Measurements from ENCODE around the gene GATAD2B.
A peak's percentile ranks its signal among the peaks of the same experiment; 100 is the strongest.
"Not testable (repeated sequence)": the region's sequence is repeated elsewhere in the genome, so short reads cannot be mapped to it uniquely, and the experiment has no call there.

The GATAD2B gene

DNA sequence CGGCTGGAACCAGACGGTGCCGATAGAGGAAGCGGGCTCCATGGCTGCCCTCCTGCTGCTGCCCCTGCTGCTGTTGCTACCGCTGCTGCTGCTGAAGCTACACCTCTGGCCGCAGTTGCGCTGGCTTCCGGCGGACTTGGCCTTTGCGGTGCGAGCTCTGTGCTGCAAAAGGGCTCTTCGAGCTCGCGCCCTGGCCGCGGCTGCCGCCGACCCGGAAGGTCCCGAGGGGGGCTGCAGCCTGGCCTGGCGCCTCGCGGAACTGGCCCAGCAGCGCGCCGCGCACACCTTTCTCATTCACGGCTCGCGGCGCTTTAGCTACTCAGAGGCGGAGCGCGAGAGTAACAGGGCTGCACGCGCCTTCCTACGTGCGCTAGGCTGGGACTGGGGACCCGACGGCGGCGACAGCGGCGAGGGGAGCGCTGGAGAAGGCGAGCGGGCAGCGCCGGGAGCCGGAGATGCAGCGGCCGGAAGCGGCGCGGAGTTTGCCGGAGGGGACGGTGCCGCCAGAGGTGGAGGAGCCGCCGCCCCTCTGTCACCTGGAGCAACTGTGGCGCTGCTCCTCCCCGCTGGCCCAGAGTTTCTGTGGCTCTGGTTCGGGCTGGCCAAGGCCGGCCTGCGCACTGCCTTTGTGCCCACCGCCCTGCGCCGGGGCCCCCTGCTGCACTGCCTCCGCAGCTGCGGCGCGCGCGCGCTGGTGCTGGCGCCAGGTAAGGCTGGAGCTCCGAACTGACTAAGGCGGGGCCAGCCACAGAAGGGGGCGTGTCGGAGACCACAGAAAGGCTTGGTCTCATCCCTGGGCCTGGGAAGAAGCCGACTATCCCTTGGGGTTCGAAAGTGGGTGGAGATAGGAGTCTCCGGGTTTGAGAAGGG lies 147.1 kb downstream of the GATAD2B start:
- peak; percentile 59 for DNase-seq

GRCh38 chr1:153774780-153775457 lies 147.9 kb downstream of the GATAD2B start, which contains the start of gene SLC27A3:
TSS of gene SLC27A3 (plus strand) at chr1:153775407. CDS start at chr1:153775498, 91 bp downstream.
- DNase-seq = peak; percentile 17

- no peak for DNase-seq
Observed at GRCh38 chr1:153774026-153774595, 148.7 kb downstream of the GATAD2B start.

DNA sequence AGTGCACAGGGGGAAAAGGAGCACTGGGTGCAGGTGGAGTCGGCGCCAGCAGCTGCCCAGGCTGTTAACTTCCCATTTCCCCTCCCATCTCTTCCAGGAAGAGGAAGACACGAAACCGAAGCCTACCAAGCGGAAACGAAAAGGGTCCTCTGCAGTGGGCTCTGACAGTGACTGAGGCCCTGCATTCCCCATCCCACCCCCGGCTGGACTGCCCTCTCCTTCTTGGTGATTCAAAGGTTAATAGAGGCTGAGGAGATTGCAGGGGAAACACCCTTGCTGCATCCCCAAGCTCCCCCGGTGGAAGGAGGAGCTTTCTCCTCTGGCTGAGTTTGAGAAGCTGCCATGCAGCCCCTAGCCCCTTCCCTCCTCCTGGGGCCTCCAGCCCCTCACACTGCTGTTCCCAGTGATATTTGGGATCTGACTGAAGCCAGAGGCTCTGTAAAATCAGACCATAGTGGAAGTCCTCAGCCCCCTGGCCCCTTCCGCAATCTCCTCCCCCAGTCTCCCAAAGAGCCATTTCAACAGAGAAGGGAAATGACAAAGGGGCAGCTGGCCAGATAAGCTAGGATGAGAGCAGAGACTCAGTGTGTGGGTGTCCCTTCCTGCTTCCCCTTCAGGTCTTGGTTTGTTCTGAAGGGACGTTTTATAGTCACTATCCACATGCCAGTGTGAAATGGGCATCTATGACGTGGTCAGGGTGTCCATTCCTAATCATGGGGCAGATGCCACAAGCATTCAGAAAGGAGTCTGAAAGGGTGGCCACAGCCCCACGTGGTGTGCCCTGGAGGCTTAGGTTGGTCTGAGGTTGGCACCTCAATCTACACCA lies 149.5 kb downstream of the GATAD2B start:
- DNase-seq = no peak

GRCh38 chr1:153771841-153772593 lies 150.8 kb downstream of the GATAD2B start:
- DNase-seq = no peak

- no peak for DNase-seq
Observed at GRCh38 chr1:153771261-153771660, 151.5 kb downstream of the GATAD2B start.

GRCh38 chr1:153770797-153771196 lies 152.0 kb downstream of the GATAD2B start:
- DNase-seq = no peak

GRCh38 chr1:153769221-153769620 lies 153.6 kb downstream of the GATAD2B start:
- DNase-seq = no peak

DNA sequence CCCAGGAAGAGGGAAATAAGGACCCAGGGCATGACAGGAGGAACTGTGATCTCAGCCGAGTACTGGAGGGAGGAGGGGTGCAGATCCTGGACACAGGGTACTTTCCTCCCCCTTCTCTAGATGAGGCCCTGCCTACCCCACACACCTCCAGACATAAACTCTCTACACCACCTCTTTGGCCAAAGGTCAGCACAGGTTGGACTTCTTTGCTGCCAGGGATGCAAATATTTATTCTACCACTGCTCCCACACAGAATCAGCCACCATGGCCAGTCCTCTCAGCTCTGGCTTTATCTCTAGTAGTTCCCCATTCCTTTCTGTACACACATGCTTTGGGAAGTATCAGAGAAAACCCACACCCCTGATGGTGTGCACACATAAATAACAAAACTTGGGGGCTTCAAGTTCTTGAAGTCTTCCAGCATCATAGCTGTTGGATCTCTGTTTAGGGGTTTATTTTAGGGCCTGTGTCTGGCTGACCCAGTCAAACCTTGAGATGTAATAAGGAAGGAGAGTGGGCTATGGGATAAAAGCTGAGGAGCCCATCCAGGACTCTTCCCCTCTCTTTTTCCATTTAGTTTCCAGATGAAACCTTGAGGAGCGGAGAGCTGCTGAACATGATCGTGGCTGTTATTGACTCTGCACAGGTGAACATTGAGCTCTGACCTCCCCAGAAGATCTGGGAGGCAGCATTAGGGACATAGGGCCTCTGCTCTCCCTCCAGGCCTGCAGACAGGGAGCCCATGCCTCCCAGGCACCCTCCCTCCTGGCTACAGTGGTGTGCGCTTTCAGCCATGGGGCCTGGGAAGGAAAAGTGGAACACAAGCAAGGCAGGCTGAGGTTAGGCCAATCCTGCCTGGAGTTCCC lies 154.2 kb downstream of the GATAD2B start:
- DNase-seq = no peak

- no peak for DNase-seq
Observed at GRCh38 chr1:153767519-153767918, 155.3 kb downstream of the GATAD2B start.

DNA sequence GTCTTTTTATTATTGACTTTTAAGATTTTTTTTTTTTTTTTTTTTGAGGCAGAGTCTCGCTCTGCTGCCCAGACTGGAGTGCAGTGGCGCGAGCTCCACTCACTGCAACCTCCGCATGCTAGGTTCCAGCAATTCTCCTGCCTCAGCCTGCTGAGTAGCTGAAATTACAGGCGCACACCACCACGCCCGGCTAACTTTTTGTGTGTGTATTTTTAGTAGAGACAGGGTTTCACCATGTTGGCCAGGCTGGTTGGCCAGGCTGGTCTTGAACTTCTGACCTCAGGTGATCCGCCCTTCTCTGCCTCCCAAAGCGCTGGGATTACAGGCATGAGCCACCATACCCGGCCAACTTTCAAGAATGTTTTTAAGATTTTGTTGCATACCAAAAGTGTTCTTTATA lies 156.1 kb downstream of the GATAD2B start:
- DNase-seq = not testable (repeated sequence)

GRCh38 chr1:153764310-153764709 lies 158.5 kb downstream of the GATAD2B start:
- DNase-seq = no peak

DNA sequence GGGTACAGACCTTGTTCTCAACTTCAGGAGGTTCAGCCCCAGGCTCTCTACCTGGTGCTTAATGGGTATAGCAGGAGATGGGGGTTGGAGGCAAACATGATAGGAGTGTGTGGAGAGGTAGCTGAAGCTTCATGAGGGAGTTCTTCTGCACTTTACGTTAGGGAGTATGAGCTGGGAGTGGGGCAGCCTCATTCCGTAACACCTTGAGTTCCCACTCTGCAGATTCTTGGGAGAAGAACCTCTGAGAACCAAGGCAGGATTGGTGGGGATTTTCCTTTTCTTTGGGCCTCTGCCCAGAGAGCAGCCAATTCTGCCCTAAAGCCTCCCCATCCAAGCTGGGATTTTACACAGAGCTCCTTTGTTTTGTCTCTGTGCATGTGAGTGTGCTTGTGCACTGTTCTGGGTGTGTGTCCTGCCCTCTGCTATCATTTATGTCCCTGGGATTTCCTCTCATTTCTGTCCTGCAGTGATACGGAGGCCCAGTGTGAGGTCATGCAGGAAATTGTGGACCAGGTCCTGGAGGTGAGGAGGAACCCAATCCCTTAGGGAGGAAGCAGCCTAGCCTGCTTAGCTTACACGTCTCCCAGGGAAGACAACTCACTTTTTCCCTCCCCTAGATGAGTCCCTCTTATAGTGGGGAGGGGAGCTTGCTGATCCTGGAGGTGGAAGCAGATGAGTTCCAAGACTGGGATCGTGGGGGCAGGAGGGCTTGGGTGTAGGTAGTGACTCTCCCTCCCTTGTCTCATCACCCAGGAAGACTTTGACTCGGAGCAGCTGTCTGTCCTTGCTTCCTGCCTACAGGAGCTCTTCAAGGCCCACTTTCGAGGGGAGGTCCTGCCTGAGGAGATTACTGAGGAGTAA lies 159.2 kb downstream of the GATAD2B start:
- DNase-seq = no peak

- no peak for DNase-seq
Observed at GRCh38 chr1:153760440-153760839, 162.3 kb downstream of the GATAD2B start.
